ENCODE data around the gene METTL25B. TPM values are rescaled to one million over a fixed set of nuclear protein-coding genes. Genes with fewer than 3 reads are reported as not detected.

Gene METTL25B
- total and polyA plus RNA-seq, 2 donors (not counting 1 experiment from before 2014, with no cell fraction given) = 78.3 to 81.1 TPM

- Histone ChIP-seq H3K27ac (ENCODE audit: low read length in 2 of 2) (peak overlapping the region in 1 of 2 donors; percentile 18), H3K4me3 (ENCODE audit: control extremely low read depth in 1 of 5, extremely low read depth in 1 of 5, insufficient read depth in 1 of 5, low read depth in 2 of 5, low read length in 4 of 5) (no peak overlapping the region), H3K4me2 (replicated peaks; ENCODE audit: low read depth, low read length, poor library complexity, severe bottlenecking) (no peak overlapping the region), H3K9ac (ENCODE audit: low read length) (no peak overlapping the region), H3K9me3 (ENCODE audit: control extremely low read depth in 1 of 3, control insufficient read depth in 2 of 3, insufficient read depth in 1 of 3, low read length in 2 of 3) (no peaks in the 10 kb centered on the region), H3K4me1 (ENCODE audit: control insufficient read depth in 2 of 2, insufficient read depth in 2 of 2, low read length in 2 of 2) (peaks cover 3 to 4% of the 10 kb centered on the region in 2 donors), H2AFZ (ENCODE audit: insufficient read depth, low read depth, low read length, poor library complexity, severe bottlenecking) (no peak overlapping the region), H3K27me3 (replicated peaks in 1 of 4; ENCODE audit: control extremely low read depth in 1 of 4, control insufficient read depth in 3 of 4, insufficient read depth in 4 of 4, low read length in 3 of 4) (no peaks in the 10 kb centered on the region), H3K36me3 (replicated peaks in 1 of 2; ENCODE audit: control extremely low read depth in 1 of 2, control insufficient read depth in 1 of 2, extremely low read depth in 1 of 2, insufficient read depth in 2 of 2, low read length in 1 of 2) (peaks cover 10 to 28% of the 10 kb centered on the region in 2 experiments), H3K79me2 (ENCODE audit: control insufficient read depth, insufficient read depth, low read length) (peaks cover 93% of the 10 kb centered on the region), H4K20me1 (ENCODE audit: control insufficient read depth, insufficient read depth, low read length, poor library complexity, severe bottlenecking) (peaks cover 65% of the 10 kb centered on the region)
- ATAC-seq (ENCODE audit: low read depth) (no peak), DNase-seq (no peak)
- CTCF ChIA-PET = interaction anchor here (0.7 to 2.3 kb wide), 4 partner anchors 8 to 87 kb away, joined by 3 to 6 read pairs (median 6); no protein-coding TSS in a partner anchor
- peaks cover 47% of the 10 kb centered on the region for H3K4me1 Mint-ChIP-seq
- TF ChIP-seq EZH2 (IDR thresholded peaks at IDR 0.05; ENCODE audit: borderline replicate concordance, insufficient read depth, low read depth, low read length, poor library complexity, severe bottlenecking) (no peak), CTCF (IDR thresholded peaks at IDR 0.05) (no peak)
- WGBS (ENCODE audit: insufficient coverage) = 61% methylated on average over 2 of the region's 4 CpGs
- no peak overlapping the region for H3K4me3 Mint-ChIP-seq
- H3K9me3 Mint-ChIP-seq (ENCODE audit: insufficient read depth) = no peaks in the 10 kb centered on the region
- intact Hi-C loops (cut with micrococcal nuclease) = no loop called here
- H3K27ac Mint-ChIP-seq = no peak overlapping the region
- POLR2A ChIA-PET = no interaction called here
- no peaks in the 10 kb centered on the region for H3K27me3 Mint-ChIP-seq
Measured at GRCh38 chr1:156776942-156777341, 48.7 kb downstream of the METTL25B start.

GRCh38 chr1:156777573-156777972 lies 49.3 kb downstream of the METTL25B start:
- Mint-ChIP-seq H3K4me1 (peaks cover 43% of the 10 kb centered on the region), H3K9me3 (ENCODE audit: insufficient read depth) (no peaks in the 10 kb centered on the region), H3K4me3 (no peak overlapping the region), H3K27me3 (no peaks in the 10 kb centered on the region), H3K27ac (no peak overlapping the region)
- ChIA-PET CTCF (interaction anchor here (1.6 to 2.3 kb wide), 2 partner anchors 51 to 88 kb away, joined by 6 read pairs; no protein-coding TSS in a partner anchor), POLR2A (no interaction called here)
- Histone ChIP-seq H4K20me1 (ENCODE audit: control insufficient read depth, insufficient read depth, low read length, poor library complexity, severe bottlenecking) (peaks cover 67% of the 10 kb centered on the region), H3K4me1 (ENCODE audit: control insufficient read depth in 2 of 2, insufficient read depth in 2 of 2, low read length in 2 of 2) (peaks cover 0 to 3% of the 10 kb centered on the region in 2 donors), H3K27me3 (replicated peaks in 1 of 4; ENCODE audit: control extremely low read depth in 1 of 4, control insufficient read depth in 3 of 4, insufficient read depth in 4 of 4, low read length in 3 of 4) (no peaks in the 10 kb centered on the region), H3K9ac (ENCODE audit: low read length) (no peak overlapping the region), H3K9me3 (ENCODE audit: control extremely low read depth in 1 of 3, control insufficient read depth in 2 of 3, insufficient read depth in 1 of 3, low read length in 2 of 3) (no peaks in the 10 kb centered on the region), H3K36me3 (replicated peaks in 1 of 2; ENCODE audit: control extremely low read depth in 1 of 2, control insufficient read depth in 1 of 2, extremely low read depth in 1 of 2, insufficient read depth in 2 of 2, low read length in 1 of 2) (peaks cover 13 to 31% of the 10 kb centered on the region in 2 experiments), H3K79me2 (ENCODE audit: control insufficient read depth, insufficient read depth, low read length) (peaks cover 93% of the 10 kb centered on the region), H2AFZ (ENCODE audit: insufficient read depth, low read depth, low read length, poor library complexity, severe bottlenecking) (no peak overlapping the region), H3K4me2 (replicated peaks; ENCODE audit: low read depth, low read length, poor library complexity, severe bottlenecking) (no peak overlapping the region), H3K27ac (ENCODE audit: low read length in 2 of 2) (peak overlapping the region in 1 of 2 donors; percentile 18), H3K4me3 (ENCODE audit: control extremely low read depth in 1 of 5, extremely low read depth in 1 of 5, insufficient read depth in 1 of 5, low read depth in 2 of 5, low read length in 4 of 5) (no peak overlapping the region)
- WGBS (ENCODE audit: insufficient coverage) = 100% methylated on average over 1 of the region's 1 CpG
- intact Hi-C loops (cut with micrococcal nuclease) = no loop called here
- TF ChIP-seq CTCF (IDR thresholded peaks at IDR 0.05) (no peak), EZH2 (IDR thresholded peaks at IDR 0.05; ENCODE audit: borderline replicate concordance, insufficient read depth, low read depth, low read length, poor library complexity, severe bottlenecking) (no peak)
- DNase-seq = no peak
- ATAC-seq (ENCODE audit: low read depth) = no peak

All from B cell (primary cell).